Amygdala (tissue), 56 donors: ENCODE results near the gene RPUSD1.

Experiments
- DNase-seq, 56 donors: peaks; one replicate each; lab custom pipeline; 2025; lab: John Stamatoyannopoulos, UW

The RPUSD1 gene

GRCh38 chr16:819336-820043 lies 31.3 kb upstream of the RPUSD1 start:
- DNase-seq = no peak

- DNase-seq = no peak
These were observed 30.4 kb upstream of the RPUSD1 start for GRCh38 chr16:818592-818991.

GRCh38 chr16:818132-818531 lies 30.0 kb upstream of the RPUSD1 start:
- no peak for DNase-seq

- peak in 1 of 56 donors; percentile 9 for DNase-seq
These were observed 29.1 kb upstream of the RPUSD1 start for GRCh38 chr16:817001-817906.

GRCh38 chr16:815861-816260 lies 27.7 kb upstream of the RPUSD1 start:
- no peak for DNase-seq

GRCh38 chr16:814974-815373 lies 26.8 kb upstream of the RPUSD1 start:
- DNase-seq = no peak

GRCh38 chr16:813916-814412 lies 25.8 kb upstream of the RPUSD1 start:
- peak in 2 of 56 donors; percentile 11 to 31 for DNase-seq

- DNase-seq = peak in 48 of 56 donors; percentile 4 to 80 (median 36)
These were observed 25.2 kb upstream of the RPUSD1 start for GRCh38 chr16:813204-813915.

GRCh38 chr16:808085-808386 lies 19.9 kb upstream of the RPUSD1 start:
- DNase-seq = no peak

GRCh38 chr16:807347-808084 lies 19.3 kb upstream of the RPUSD1 start:
- peak; percentile 33 to 96 (median 83) for DNase-seq

- no peak for DNase-seq
These were observed 17.3 kb upstream of the RPUSD1 start for GRCh38 chr16:805474-805873.

GRCh38 chr16:804193-805048 lies 16.2 kb upstream of the RPUSD1 start:
- no peak for DNase-seq

- DNase-seq = no peak
These were observed 15.5 kb upstream of the RPUSD1 start for GRCh38 chr16:803754-804080.

GRCh38 chr16:802914-803753 lies 15.0 kb upstream of the RPUSD1 start:
- DNase-seq = no peak

- DNase-seq = no peak
These were observed 14.3 kb upstream of the RPUSD1 start for GRCh38 chr16:802461-802860.

- no peak for DNase-seq
These were observed 13.6 kb upstream of the RPUSD1 start for GRCh38 chr16:801584-802363.

- peak in 1 of 56 donors; percentile 57 for DNase-seq
These were observed 12.8 kb upstream of the RPUSD1 start for GRCh38 chr16:800834-801511.
